ENCODE measurements around the gene GNA12.

The GNA12 gene

GRCh38 chr7:2872296-2872874 is 28.3 kb upstream of the GNA12 start:
- H3K4me3 ChIP-seq (replicated peaks; ENCODE audit: insufficient read depth, low read length), result no peak overlapping the region
- TF ChIP-seq REST (IDR thresholded peaks at IDR 0.05; ENCODE audit: insufficient replicate concordance, low read depth), result no peak
- TF ChIP-seq, protein P1, sequence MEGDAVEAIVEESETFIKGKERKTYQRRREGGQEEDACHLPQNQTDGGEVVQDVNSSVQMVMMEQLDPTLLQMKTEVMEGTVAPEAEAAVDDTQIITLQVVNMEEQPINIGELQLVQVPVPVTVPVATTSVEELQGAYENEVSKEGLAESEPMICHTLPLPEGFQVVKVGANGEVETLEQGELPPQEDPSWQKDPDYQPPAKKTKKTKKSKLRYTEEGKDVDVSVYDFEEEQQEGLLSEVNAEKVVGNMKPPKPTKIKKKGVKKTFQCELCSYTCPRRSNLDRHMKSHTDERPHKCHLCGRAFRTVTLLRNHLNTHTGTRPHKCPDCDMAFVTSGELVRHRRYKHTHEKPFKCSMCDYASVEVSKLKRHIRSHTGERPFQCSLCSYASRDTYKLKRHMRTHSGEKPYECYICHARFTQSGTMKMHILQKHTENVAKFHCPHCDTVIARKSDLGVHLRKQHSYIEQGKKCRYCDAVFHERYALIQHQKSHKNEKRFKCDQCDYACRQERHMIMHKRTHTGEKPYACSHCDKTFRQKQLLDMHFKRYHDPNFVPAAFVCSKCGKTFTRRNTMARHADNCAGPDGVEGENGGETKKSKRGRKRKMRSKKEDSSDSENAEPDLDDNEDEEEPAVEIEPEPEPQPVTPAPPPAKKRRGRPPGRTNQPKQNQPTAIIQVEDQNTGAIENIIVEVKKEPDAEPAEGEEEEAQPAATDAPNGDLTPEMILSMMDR (IDR thresholded peaks at IDR 0.05; ENCODE audit: insufficient read depth, low read length), result no peak
- DNase-seq (ENCODE audit: low read depth in 1 of 2, low spot score in 1 of 2), result no peak
- no peak overlapping the region for H3K27ac ChIP-seq (replicated peaks)
- H3K27me3 ChIP-seq (ENCODE audit: insufficient read depth, poor library complexity, severe bottlenecking), result no peaks in the 10 kb centered on the region

GRCh38 chr7:2870471-2870931 is 26.4 kb upstream of the GNA12 start:
- H3K27me3 ChIP-seq (ENCODE audit: insufficient read depth, poor library complexity, severe bottlenecking), result no peaks in the 10 kb centered on the region
- H3K27ac ChIP-seq (replicated peaks), result no peak overlapping the region
- no peak overlapping the region for H3K4me3 ChIP-seq (replicated peaks; ENCODE audit: insufficient read depth, low read length)
- TF ChIP-seq SPI1 (IDR thresholded peaks at IDR 0.05; ENCODE audit: borderline replicate concordance, low read depth) (peak; percentile 8; the same call in 1 of the 2 replicates), REST (IDR thresholded peaks at IDR 0.05; ENCODE audit: insufficient replicate concordance, low read depth) (no peak), POLR2AphosphoS5 (IDR thresholded peaks at IDR 0.05; ENCODE audit: low read depth) (no peak), GABPA (IDR thresholded peaks at IDR 0.05; ENCODE audit: low read depth) (no peak)
- TF ChIP-seq, protein P1 (IDR thresholded peaks at IDR 0.05; ENCODE audit: insufficient read depth, low read length), result no peak
- peak; percentile 51 to 83 for DNase-seq (ENCODE audit: low read depth in 1 of 2, low spot score in 1 of 2)

- no peak for DNase-seq (ENCODE audit: low read depth in 1 of 2, low spot score in 1 of 2)
- no peak overlapping the region for H3K4me3 ChIP-seq (replicated peaks; ENCODE audit: insufficient read depth, low read length)
- no peaks in the 10 kb centered on the region for H3K27me3 ChIP-seq (ENCODE audit: insufficient read depth, poor library complexity, severe bottlenecking)
- no peak overlapping the region for H3K27ac ChIP-seq (replicated peaks)
- TF ChIP-seq SPI1 (IDR thresholded peaks at IDR 0.05; ENCODE audit: borderline replicate concordance, low read depth) (no peak), POLR2AphosphoS5 (IDR thresholded peaks at IDR 0.05; ENCODE audit: low read depth) (no peak), REST (IDR thresholded peaks at IDR 0.05; ENCODE audit: insufficient replicate concordance, low read depth) (no peak), GABPA (IDR thresholded peaks at IDR 0.05; ENCODE audit: low read depth) (no peak)
- TF ChIP-seq, protein P1 (IDR thresholded peaks at IDR 0.05; ENCODE audit: insufficient read depth, low read length), result no peak
Measured at GRCh38 chr7:2869981-2870380, 25.9 kb upstream of the GNA12 start.

Measured in HL-60 (cell line).